Right lobe of liver (tissue), 6 donors: ENCODE data around the gene SCUBE1. TPM values are rescaled to one million over a fixed set of nuclear protein-coding genes. Genes with fewer than 3 reads are reported as not detected.
"Not testable (repeated sequence)": the region's sequence is repeated elsewhere in the genome, so short reads cannot be mapped to it uniquely, and the experiment has no call there.

Experiments used
- ATAC-seq, 4 donors: fragments of 200-7000 bp; cut with Tn5 transposase; one replicate each; pipeline ENCODE4 v1.9.1; 2020; ENCODE audit warnings: mild to moderate bottlenecking in 4 of 4, moderate library complexity in 4 of 4
- DNase-seq, 3 donors: peaks; one replicate each; pipeline ENCODE4 v3.0.0-alpha.2; 2020
- H3K27ac ChIP-seq, 3 donors: fragments of 200-600 bp; one replicate each; pipeline ENCODE4 v1.8.0; 2022
- H3K27me3 ChIP-seq, 2 donors: fragments of 200-600 bp; one replicate each; pipeline ENCODE4 v1.8.0; 2022
- H3K36me3 ChIP-seq, 4 donors: fragments of 200-600 bp; sonication (generic) in 1 of 4; one replicate each; pipeline versions ENCODE4 v1.5.1 to v1.8.0; 2017 to 2022; ENCODE audit warnings: control low read depth in 1 of 4
- H3K4me1 ChIP-seq, 4 donors: fragments of 200-600 bp; sonication (generic) in 1 of 4; one replicate each; pipeline versions ENCODE4 v1.5.1 to v1.8.0; 2017 to 2022; ENCODE audit warnings: control low read depth in 1 of 4
- H3K4me3 ChIP-seq, 3 donors: fragments of 200-600 bp; one replicate each; pipeline ENCODE4 v1.8.0; 2022
- H3K9me3 ChIP-seq, 4 donors: fragments of 200-600 bp; sonication (generic) in 1 of 4; one replicate each; pipeline versions ENCODE4 v1.5.1 to v1.8.0; 2017 to 2022; ENCODE audit warnings: control low read depth in 1 of 4
- POLR2A ChIP-seq: fragments of 450-650 bp; IDR thresholded peaks from one replicate; pipeline ENCODE4 v1.6.1; 2017; ENCODE audit warnings: antibody characterized with exemption, mild to moderate bottlenecking
- whole genome bisulfite sequencing: methylation state at CpG from one replicate; pipeline ENCODE4 v1.1.6; 2018; ENCODE audit warnings: low coverage, low lambda C conversion rate; ENCODE audit not compliant: insufficient coverage; ENCODE audit errors: missing lambda C conversion rate; 5-methylcytosine and 5-hydroxymethylcytosine counted together
- intact Hi-C, 2 donors: fragments of 100-400 bp; cut with DNase I; formaldehyde crosslinking; loops; one replicate each; pipeline versions ENCODE4 v1.11.2 to v1.14.1; 2022
- total RNA-seq, 6 experiments: library from RNA; depleted of rRNA in 2 of 6; stranded (reverse); fragments of >200 nt in 2 of 6; fragmentation: NEBNext Ultra II Directional in 3 of 6; extraction: Animal tissue kit (Norgen Biotek cat#: 25700) in 3 of 6; gene quantifications; one replicate each; pipeline versions ENCODE4 v1.1.0 to v1.2.4, GENCODE V29; 2016 to 2023
- TF ChIP-seq, protein P1 (sequence below), 4 donors: fragments of 200-600 bp in 3 of 4; fragments of 450-650 bp in 1 of 4; IDR thresholded peaks; one replicate each; pipeline versions ENCODE4 v1.5.1 to v1.8.0; 2016 to 2022; ENCODE audit warnings: antibody characterized with exemption in 4 of 4, mild to moderate bottlenecking in 2 of 4
- donor health status: DM: no; HTN: yes; CAD: no.
- donor health status: DM: no; HTN: no; CAD: no.
- donor health status: DM: no; HTN: no; CAD: no.
- donor health status: DM: no; HTN: yes; CAD: no.
- donor health status: DM: no; HTN: yes; CAD: no.

SCUBE1 gene
- total RNA-seq, 6 experiments from 2014 or later, result 0.73 to 11.7 (median 2.7) TPM

DNA sequence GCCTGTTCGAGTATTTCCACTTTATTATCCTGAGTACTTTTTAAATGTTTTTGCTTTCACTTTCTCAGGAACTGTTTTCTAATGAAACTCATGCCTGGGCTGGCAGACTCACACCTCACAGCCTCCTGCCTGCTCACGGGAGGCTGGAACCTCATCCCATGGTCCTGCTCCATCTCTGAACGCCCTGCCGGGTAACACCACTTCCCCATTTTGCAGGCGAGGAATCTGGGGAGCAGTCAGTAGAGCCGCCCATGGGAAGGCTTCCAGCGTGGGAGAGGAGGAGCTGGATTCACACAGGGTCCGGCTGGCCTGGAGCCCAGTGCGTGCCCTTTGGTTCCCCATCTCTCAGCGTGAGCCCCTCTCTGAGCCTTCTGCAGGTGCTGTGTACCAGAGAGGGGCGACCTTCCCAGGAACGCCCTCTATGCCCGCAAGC, 53.6 kb downstream of the SCUBE1 start:
- WGBS, result 67% methylated on average over 10 of the region's 13 CpGs
- H3K4me3 ChIP-seq, result no peak overlapping the region
- ATAC-seq (no peak), DNase-seq (no peak)
- no peaks in the 10 kb centered on the region for H3K36me3 ChIP-seq
- intact Hi-C loops, result no loop called here
- H3K27me3 ChIP-seq, result no peaks in the 10 kb centered on the region
- TF ChIP-seq, protein P1, sequence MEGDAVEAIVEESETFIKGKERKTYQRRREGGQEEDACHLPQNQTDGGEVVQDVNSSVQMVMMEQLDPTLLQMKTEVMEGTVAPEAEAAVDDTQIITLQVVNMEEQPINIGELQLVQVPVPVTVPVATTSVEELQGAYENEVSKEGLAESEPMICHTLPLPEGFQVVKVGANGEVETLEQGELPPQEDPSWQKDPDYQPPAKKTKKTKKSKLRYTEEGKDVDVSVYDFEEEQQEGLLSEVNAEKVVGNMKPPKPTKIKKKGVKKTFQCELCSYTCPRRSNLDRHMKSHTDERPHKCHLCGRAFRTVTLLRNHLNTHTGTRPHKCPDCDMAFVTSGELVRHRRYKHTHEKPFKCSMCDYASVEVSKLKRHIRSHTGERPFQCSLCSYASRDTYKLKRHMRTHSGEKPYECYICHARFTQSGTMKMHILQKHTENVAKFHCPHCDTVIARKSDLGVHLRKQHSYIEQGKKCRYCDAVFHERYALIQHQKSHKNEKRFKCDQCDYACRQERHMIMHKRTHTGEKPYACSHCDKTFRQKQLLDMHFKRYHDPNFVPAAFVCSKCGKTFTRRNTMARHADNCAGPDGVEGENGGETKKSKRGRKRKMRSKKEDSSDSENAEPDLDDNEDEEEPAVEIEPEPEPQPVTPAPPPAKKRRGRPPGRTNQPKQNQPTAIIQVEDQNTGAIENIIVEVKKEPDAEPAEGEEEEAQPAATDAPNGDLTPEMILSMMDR (IDR thresholded peaks at IDR 0.05), result no peak
- TF ChIP-seq POLR2A, result no peak
- no peaks in the 10 kb centered on the region for H3K9me3 ChIP-seq
- no peaks in the 10 kb centered on the region for H3K4me1 ChIP-seq
- H3K27ac ChIP-seq, result no peak overlapping the region

DNA sequence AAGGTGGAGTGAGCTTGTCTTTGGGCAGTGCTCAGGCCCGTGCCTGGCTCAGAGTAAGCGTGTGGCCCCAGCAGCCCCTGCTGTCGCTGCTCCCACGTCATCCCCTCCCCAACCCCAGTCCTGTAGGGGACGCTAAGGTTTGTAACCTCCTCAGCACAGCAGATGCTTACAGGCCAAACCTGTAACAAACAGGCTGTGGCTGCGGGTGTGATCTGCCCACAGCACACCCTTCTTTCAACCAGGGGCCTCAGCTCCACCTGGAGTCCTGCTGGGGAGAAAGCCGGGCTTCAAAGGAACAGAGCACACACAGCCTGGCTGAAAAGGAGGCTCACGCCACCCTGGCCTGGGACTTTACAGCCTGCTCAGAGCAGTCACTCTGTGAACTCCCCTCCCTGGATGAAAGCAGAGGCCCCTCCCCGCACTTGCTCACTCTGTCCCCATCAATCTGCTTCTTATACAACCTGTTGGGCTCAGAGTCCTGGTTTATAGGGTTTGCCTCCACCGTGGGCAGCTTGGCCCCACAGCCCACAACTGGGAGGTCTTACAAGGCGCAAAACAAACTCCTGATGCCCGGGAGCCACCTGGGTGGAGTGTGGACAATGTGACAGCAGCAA, 54.3 kb downstream of the SCUBE1 start:
- no peak overlapping the region for H3K27ac ChIP-seq
- intact Hi-C loops, result no loop called here
- no peak overlapping the region for H3K4me3 ChIP-seq

DNA sequence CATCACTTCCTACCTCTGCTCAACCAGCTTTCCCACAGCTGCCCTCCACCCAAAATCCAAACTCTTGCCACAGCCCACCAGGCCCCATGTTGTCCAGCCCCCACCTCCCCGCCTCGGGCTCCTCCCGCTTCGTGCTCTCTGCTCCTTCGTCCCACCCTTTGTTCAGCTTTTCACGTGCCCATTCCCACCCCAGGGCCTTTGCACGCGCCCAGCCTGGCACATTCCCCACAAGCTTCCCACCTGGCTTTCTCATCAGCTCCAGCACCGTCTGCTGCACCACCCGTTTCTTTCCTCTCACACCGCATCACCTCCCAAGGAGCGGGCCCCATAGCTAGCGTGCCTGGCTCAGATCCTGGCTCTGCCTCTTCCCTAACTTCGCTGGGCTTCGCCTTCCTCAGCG, 54.8 kb downstream of the SCUBE1 start:
- intact Hi-C loops, result no loop called here
- no peak for DNase-seq
- no peaks in the 10 kb centered on the region for H3K27me3 ChIP-seq

More for the DNA sequence above, 54.3 kb downstream of the SCUBE1 start:
- ATAC-seq (no peak), DNase-seq (no peak)
- H3K36me3 ChIP-seq, result no peaks in the 10 kb centered on the region
- no peaks in the 10 kb centered on the region for H3K27me3 ChIP-seq
- WGBS, result no CpG with 5 or more reads among the region's 12 CpGs
- no peaks in the 10 kb centered on the region for H3K9me3 ChIP-seq
- no peaks in the 10 kb centered on the region for H3K4me1 ChIP-seq
- TF ChIP-seq POLR2A, result no peak
- TF ChIP-seq, protein P1 (IDR thresholded peaks at IDR 0.05), result no peak

DNA sequence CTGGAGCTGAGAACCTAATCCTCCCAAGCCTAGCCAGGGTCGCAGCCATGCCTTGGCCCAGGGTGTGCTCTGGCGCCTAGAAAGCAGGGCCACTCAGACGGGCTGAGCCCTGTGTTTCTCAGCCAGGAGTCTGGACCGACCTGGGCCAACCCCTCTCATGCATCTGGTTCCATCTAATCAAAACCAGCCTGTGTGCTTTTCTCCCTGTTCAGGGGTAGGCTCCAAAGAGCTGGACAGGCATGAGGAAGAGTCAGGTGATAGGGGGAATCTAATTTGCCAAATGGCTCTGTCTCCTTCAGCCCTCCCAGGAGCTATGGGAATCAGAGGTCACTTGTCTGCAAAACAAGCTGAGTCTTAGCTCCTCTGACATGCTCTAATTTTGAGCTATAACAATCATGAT, 55.7 kb downstream of the SCUBE1 start:
- intact Hi-C loops, result no loop called here
- Histone ChIP-seq H3K9me3 (no peaks in the 10 kb centered on the region), H3K4me1 (no peaks in the 10 kb centered on the region), H3K36me3 (no peaks in the 10 kb centered on the region), H3K27me3 (no peaks in the 10 kb centered on the region), H3K27ac (no peak overlapping the region), H3K4me3 (no peak overlapping the region)
- ATAC-seq (no peak), DNase-seq (no peak)
- no CpG with 5 or more reads among the region's 4 CpGs for WGBS
- TF ChIP-seq POLR2A, result no peak
- TF ChIP-seq, protein P1 (IDR thresholded peaks at IDR 0.05), result no peak

More for the DNA sequence above, 54.8 kb downstream of the SCUBE1 start:
- H3K4me3 ChIP-seq, result no peak overlapping the region
- H3K27ac ChIP-seq, result no peak overlapping the region
- no peaks in the 10 kb centered on the region for H3K36me3 ChIP-seq
- no peak for ATAC-seq
- H3K4me1 ChIP-seq, result no peaks in the 10 kb centered on the region
- H3K9me3 ChIP-seq, result no peaks in the 10 kb centered on the region
- WGBS, result 93% methylated on average over 14 of the region's 16 CpGs
- TF ChIP-seq, protein P1 (IDR thresholded peaks at IDR 0.05), result no peak
- TF ChIP-seq POLR2A, result no peak

DNA sequence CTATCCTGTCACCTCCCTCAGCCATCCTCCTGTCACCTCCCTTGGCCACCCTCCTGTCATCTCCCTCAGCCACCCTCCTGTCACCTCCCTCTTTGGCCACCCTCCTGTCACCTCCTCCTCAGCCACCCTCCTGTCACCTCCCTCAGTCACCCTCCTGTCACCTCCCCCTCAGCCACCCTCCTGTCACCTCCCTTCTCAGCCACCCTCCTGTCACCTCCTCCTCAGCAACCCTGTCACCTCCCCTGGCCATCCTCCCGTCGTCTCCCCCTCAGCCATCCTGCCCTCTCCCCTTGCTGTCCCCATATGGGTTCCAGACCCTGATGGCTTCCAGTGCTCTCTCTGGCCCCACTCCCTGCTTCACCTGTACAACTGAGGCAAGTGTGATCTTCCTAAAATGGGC, 61.8 kb downstream of the SCUBE1 start:
- ATAC-seq (no peak), DNase-seq (no peak)
- Histone ChIP-seq H3K9me3 (no peaks in the 10 kb centered on the region), H3K36me3 (no peaks in the 10 kb centered on the region), H3K4me3 (no peak overlapping the region), H3K27ac (no peak overlapping the region), H3K4me1 (no peaks in the 10 kb centered on the region), H3K27me3 (no peaks in the 10 kb centered on the region)
- WGBS, result 79% methylated on average over 2 of the region's 2 CpGs
- TF ChIP-seq, protein P1 (IDR thresholded peaks at IDR 0.05), result no peak
- TF ChIP-seq POLR2A, result no peak
- intact Hi-C loops, result no loop called here

DNA sequence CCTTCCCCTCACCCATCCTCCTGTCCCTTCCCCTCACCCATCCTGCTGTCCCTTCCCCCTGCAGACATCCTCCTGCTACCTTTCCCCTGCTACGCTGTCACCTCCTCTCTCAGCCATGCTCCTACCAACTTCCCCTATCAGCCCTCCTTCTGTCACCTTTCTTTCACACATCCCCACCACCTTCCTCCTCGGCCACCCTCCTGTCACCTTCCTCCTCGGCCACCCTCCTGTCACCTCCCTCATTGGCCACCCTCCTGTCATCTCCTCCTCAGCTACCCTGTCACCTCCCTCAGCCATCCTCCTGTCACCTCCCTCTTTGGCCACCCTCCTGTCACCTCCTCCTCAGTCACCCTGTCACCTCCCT, 62.7 kb downstream of the SCUBE1 start:
- H3K36me3 ChIP-seq, H3K27me3 ChIP-seq, H3K27ac ChIP-seq, DNase-seq, H3K4me3 ChIP-seq, H3K9me3 ChIP-seq, intact Hi-C loops, H3K4me1 ChIP-seq, ATAC-seq: not testable (repeated sequence)
- WGBS, result 61% methylated on average over 3 of the region's 3 CpGs
